ENCODE results near the gene TRIM2. TPM values are rescaled to one million over a fixed set of nuclear protein-coding genes. Genes with fewer than 3 reads are reported as not detected.

Gene TRIM2
- polyA plus RNA-seq, 1 of the 3 experiments (the other 2 are of a cell fraction), result 16.4 TPM

DNA sequence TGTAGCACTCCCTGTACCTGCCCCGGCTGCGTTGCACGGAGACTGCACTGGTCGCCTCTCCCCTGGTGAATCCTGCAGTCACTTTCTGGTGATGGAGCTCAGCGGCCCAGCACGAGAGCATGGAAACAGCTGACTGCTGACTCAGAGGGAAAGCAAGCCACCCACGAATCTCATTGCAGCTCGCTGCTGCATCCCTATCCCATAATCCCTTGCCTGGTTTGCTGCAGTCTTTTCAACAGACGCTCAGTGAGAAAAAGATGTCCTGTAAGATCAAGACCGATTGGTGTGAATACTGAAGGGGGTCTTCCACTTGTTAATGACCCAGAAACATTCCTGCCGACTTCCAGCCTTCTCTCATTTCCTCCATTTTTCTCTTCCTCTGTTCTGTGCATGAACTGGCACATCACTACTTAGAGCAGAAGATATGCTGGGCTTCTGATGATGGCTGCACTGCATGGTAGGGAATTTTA is 52.9 kb downstream of the TRIM2 start (continued):
- TF ChIP-seq, protein P1, sequence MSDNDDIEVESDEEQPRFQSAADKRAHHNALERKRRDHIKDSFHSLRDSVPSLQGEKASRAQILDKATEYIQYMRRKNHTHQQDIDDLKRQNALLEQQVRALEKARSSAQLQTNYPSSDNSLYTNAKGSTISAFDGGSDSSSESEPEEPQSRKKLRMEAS (IDR thresholded peaks at IDR 0.05; ENCODE audit: low read depth), result peak; percentile 89
- TF ChIP-seq RAD21 (IDR thresholded peaks at IDR 0.05; ENCODE audit: low read length) (no peak), NFIC (IDR thresholded peaks at IDR 0.05; ENCODE audit: borderline replicate concordance) (no peak), JUND (IDR thresholded peaks at IDR 0.05) (peak; percentile 74), USF1 (IDR thresholded peaks at IDR 0.05; ENCODE audit: borderline replicate concordance, low read depth) (peak; percentile 50; the same call in 1 of the 2 replicates), ZBTB33 (IDR thresholded peaks at IDR 0.05; ENCODE audit: borderline replicate concordance, low read depth) (no peak), RXRA (IDR thresholded peaks at IDR 0.05; ENCODE audit: borderline replicate concordance, low read depth) (no peak), GATA2 (CRISPR knock-in tag; IDR thresholded peaks at IDR 0.05) (no peak)

DNA sequence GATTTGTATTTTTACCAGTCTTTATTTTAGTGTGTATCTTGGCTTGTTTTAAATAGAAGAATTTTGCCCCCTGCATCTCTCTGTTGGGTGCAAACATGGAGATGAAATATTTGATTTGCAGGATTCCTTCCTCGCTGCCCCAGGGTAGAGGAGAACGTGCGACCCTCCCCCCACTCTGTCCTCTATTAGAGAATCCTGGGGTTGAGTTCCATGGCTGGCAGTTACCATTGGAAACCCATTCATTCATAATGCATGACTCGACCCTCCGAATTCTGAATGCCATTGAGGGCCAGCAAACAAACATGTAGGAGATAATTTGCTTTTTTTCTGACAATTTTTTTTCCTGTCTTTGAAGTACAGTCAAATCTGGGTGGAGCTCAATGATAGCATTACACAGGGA is 53.7 kb downstream of the TRIM2 start:
- Histone ChIP-seq H3K9me3 (no peaks in the 10 kb centered on the region), H4K20me1 (ENCODE audit: insufficient read depth) (no peaks in the 10 kb centered on the region), H3K4me1 (ENCODE audit: control insufficient read depth in 1 of 2, insufficient read depth in 2 of 2, low read depth in 1 of 2, low read length in 1 of 2) (peaks cover 21 to 37% of the 10 kb centered on the region in 2 experiments; a peak in 3 of 4 replicates), H3K79me2 (ENCODE audit: insufficient read depth) (peaks cover 48% of the 10 kb centered on the region), H3K4me3 (ENCODE audit: low read depth in 2 of 2, low read length in 1 of 2) (peak overlapping the region; percentile 47 to 51), H3F3A (replicated peaks; ENCODE audit: insufficient read depth) (peaks cover 11% of the 10 kb centered on the region), H2AFZ (ENCODE audit: low read depth) (peak overlapping the region; percentile 83; the same call in 1 of the 2 replicates), H3K27me3 (ENCODE audit: insufficient read depth) (no peaks in the 10 kb centered on the region), H3K9me2 (no peaks in the 10 kb centered on the region), H3K27ac (ENCODE audit: low read depth in 2 of 2, low read length in 1 of 2) (peak overlapping the region; percentile 52 to 96), H3K9ac (peak overlapping the region; percentile 27; the same call in 1 of the 2 replicates), H3K4me2 (peak overlapping the region; percentile 73), H3K36me3 (replicated peaks in 1 of 2; ENCODE audit: control insufficient read depth in 1 of 2, insufficient read depth in 2 of 2, low read length in 1 of 2) (no peaks in the 10 kb centered on the region)
- ChIA-PET CTCF (interaction anchor here (1.1 to 1.6 kb wide), 3 partner anchors 115 to 316 kb away, joined by 3 to 9 read pairs (median 3); no protein-coding TSS in a partner anchor), POLR2A (interaction anchor here (2.1 kb wide), 1 partner anchor 35 kb away, joined by 5 read pairs; no protein-coding TSS in a partner anchor)
- WGBS (ENCODE audit: low lambda C conversion rate), result 11% methylated on average over 5 of the region's 5 CpGs
- peak; percentile 54 for DNase-seq
- TF ChIP-seq FOXM1 (IDR thresholded peaks at IDR 0.05; ENCODE audit: low read depth), result no peak
- TF ChIP-seq TAF1 (IDR thresholded peaks at IDR 0.05; ENCODE audit: borderline replicate concordance, low read depth, low read length), result no peak
- TF ChIP-seq CTCF (IDR thresholded peaks at IDR 0.05), result no peak
- TF ChIP-seq, protein P2, sequence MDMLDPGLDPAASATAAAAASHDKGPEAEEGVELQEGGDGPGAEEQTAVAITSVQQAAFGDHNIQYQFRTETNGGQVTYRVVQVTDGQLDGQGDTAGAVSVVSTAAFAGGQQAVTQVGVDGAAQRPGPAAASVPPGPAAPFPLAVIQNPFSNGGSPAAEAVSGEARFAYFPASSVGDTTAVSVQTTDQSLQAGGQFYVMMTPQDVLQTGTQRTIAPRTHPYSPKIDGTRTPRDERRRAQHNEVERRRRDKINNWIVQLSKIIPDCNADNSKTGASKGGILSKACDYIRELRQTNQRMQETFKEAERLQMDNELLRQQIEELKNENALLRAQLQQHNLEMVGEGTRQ (IDR thresholded peaks at IDR 0.05; ENCODE audit: borderline replicate concordance, low read depth, low read length), result no peak
- TF ChIP-seq MXI1 (IDR thresholded peaks at IDR 0.05; ENCODE audit: low read depth, low read length), result no peak
- no peak for TF ChIP-seq POLR2AphosphoS5 (IDR thresholded peaks at IDR 0.05; ENCODE audit: low read depth, low read length)
- TF ChIP-seq IRF3 (IDR thresholded peaks at IDR 0.05; ENCODE audit: low read depth, low read length), result no peak
- no peak for TF ChIP-seq REST (IDR thresholded peaks at IDR 0.05; ENCODE audit: low read depth, low read length)
- TF ChIP-seq MEF2A (IDR thresholded peaks at IDR 0.05; ENCODE audit: borderline replicate concordance, low read depth), result no peak
- TF ChIP-seq ZBTB33 (IDR thresholded peaks at IDR 0.05; ENCODE audit: borderline replicate concordance, low read depth), result no peak
- no peak for TF ChIP-seq RAD21 (IDR thresholded peaks at IDR 0.05; ENCODE audit: low read length)
